SK-N-SH (cell line): ENCODE data around the gene UBE2C. TPM values are rescaled to one million over a fixed set of nuclear protein-coding genes. Genes with fewer than 3 reads are reported as not detected.

Experiments used
- CTCF ChIA-PET: fragments of 300-600, 350-600 bp; formaldehyde crosslinking; extraction: SDS; loops from one replicate; lab custom pipeline; 2021; lab: Yijun Ruan, JAX
- POLR2A ChIA-PET: fragments of 350-600 bp; sonication (Branson Sonifier 250); formaldehyde crosslinking; extraction: SDS; loops from one replicate; lab custom pipeline; 2020; ENCODE audit warnings: antibody characterized with exemption, inconsistent platforms; lab: Yijun Ruan, JAX
- DNase-seq: peaks from one replicate; pipeline ENCODE4 v3.0.0; 2012
- H2AFZ ChIP-seq: fragments of 200-600 bp; sonication (generic); 2 replicates; pipeline ENCODE4 v1.8.1; 2016; ENCODE audit warnings: antibody characterized with exemption, mild to moderate bottlenecking, low read depth
- H3F3A ChIP-seq: fragments of 200-600 bp; sonication (generic); replicated peaks from 2 replicates; pipeline ENCODE3; 2016; ENCODE audit warnings: antibody characterized with exemption, mild to moderate bottlenecking; ENCODE audit not compliant: insufficient read depth
- H3K27ac ChIP-seq, 2 experiments: fragments of 200-500 bp in 1 of 2; fragments of 200-600 bp in 1 of 2; sonication (Bioruptor generic) in 1 of 2; sonication (generic), shearing (Covaris generic) in 1 of 2; 2 replicates each; pipeline versions ENCODE4 v1.5.1 to v1.6.1; 2014 to 2016; ENCODE audit warnings: low read depth in 2 of 2, inconsistent platforms in 1 of 2, low read length in 1 of 2, mild to moderate bottlenecking in 1 of 2, mixed read lengths in 1 of 2
- H3K27me3 ChIP-seq: fragments of 200-600 bp; sonication (generic), shearing (Covaris generic); 2 replicates; pipeline ENCODE4 v1.6.1; 2016; ENCODE audit warnings: mixed run types; ENCODE audit not compliant: insufficient read depth
- H3K36me3 ChIP-seq, 2 experiments: fragments of 200-500 bp in 1 of 2; fragments of 200-600 bp in 1 of 2; sonication (Bioruptor generic) in 1 of 2; sonication (generic) in 1 of 2; replicated peaks in 1 of 2; 2 replicates each; pipeline versions ENCODE3 to v1.5.1; 2014 to 2016; ENCODE audit warnings: low read length in 1 of 2, mild to moderate bottlenecking in 1 of 2; ENCODE audit not compliant: insufficient read depth in 2 of 2, control insufficient read depth in 1 of 2
- H3K4me1 ChIP-seq, 2 experiments: fragments of 200-500 bp in 1 of 2; fragments of 200-600 bp in 1 of 2; sonication (Bioruptor generic) in 1 of 2; sonication (generic), shearing (Covaris generic) in 1 of 2; 2 replicates each; pipeline versions ENCODE4 v1.5.1 to v1.6.1; 2014 to 2016; ENCODE audit warnings: low read depth in 1 of 2, low read length in 1 of 2, mixed run types in 1 of 2; ENCODE audit not compliant: insufficient read depth in 2 of 2, control insufficient read depth in 1 of 2
- H3K4me2 ChIP-seq: fragments of 200-600 bp; sonication (generic), shearing (Covaris generic); 2 replicates; pipeline ENCODE4 v1.6.1; 2017; ENCODE audit warnings: mixed run types
- H3K4me3 ChIP-seq, 2 experiments: fragments of 200-500 bp in 1 of 2; fragments of 200-600 bp in 1 of 2; sonication (Bioruptor generic) in 1 of 2; sonication (generic), shearing (Covaris generic) in 1 of 2; 2 replicates each; pipeline versions ENCODE4 v1.5.1 to v1.8.1; 2014 to 2016; ENCODE audit warnings: low read depth in 2 of 2, inconsistent platforms in 1 of 2, low read length in 1 of 2, mild to moderate bottlenecking in 1 of 2, mixed read lengths in 1 of 2, moderate library complexity in 1 of 2
- H3K79me2 ChIP-seq: fragments of 200-600 bp; sonication (generic); 2 replicates; pipeline ENCODE4 v1.8.1; 2017; ENCODE audit warnings: mild to moderate bottlenecking; ENCODE audit not compliant: insufficient read depth
- H3K9ac ChIP-seq: fragments of 200-600 bp; sonication (generic); 2 replicates; pipeline ENCODE4 v1.6.1; 2017; ENCODE audit warnings: mixed run types
- H3K9me2 ChIP-seq: fragments of 200-600 bp; sonication (generic); 2 replicates; pipeline ENCODE4 v1.6.1; 2017; ENCODE audit warnings: mixed run types
- H3K9me3 ChIP-seq: fragments of 200-600 bp; sonication (generic); 2 replicates; pipeline ENCODE4 v1.6.1; 2017; ENCODE audit warnings: mixed run types, mild to moderate bottlenecking, moderate library complexity
- H4K20me1 ChIP-seq: fragments of 200-600 bp; sonication (generic); 2 replicates; pipeline ENCODE4 v1.6.1; 2017; ENCODE audit warnings: mild to moderate bottlenecking, mixed run types; ENCODE audit not compliant: insufficient read depth
- ELF1 ChIP-seq: IDR thresholded peaks from 2 replicates; pipeline ENCODE4 v1.4.0; 2012
- FOSL2 ChIP-seq: IDR thresholded peaks from 2 replicates; pipeline ENCODE4 v1.4.0; 2012; ENCODE audit warnings: low read depth, mild to moderate bottlenecking, moderate library complexity, borderline replicate concordance
- GABPA ChIP-seq: IDR thresholded peaks from 2 replicates; pipeline ENCODE4 v1.4.0; 2012; ENCODE audit warnings: low read depth, mild to moderate bottlenecking
- MEF2A ChIP-seq: IDR thresholded peaks from 2 replicates; pipeline ENCODE4 v1.4.0; 2012; ENCODE audit warnings: low read depth, borderline replicate concordance
- POLR2AphosphoS5 ChIP-seq: IDR thresholded peaks from 2 replicates; pipeline ENCODE4 v1.6.1; 2012; ENCODE audit warnings: low read depth, low read length
- RFX5 ChIP-seq: IDR thresholded peaks from 2 replicates; pipeline ENCODE4 v1.6.1; 2012; ENCODE audit warnings: mild to moderate bottlenecking, improper control_type of control experiment, low read length
- RXRA ChIP-seq: IDR thresholded peaks from 2 replicates; pipeline ENCODE4 v1.4.0; 2012; ENCODE audit warnings: low read depth, mild to moderate bottlenecking, borderline replicate concordance
- TAF1 ChIP-seq: IDR thresholded peaks from 2 replicates; pipeline ENCODE4 v1.6.1; 2012; ENCODE audit warnings: low read depth, mild to moderate bottlenecking, low read length, moderate library complexity, borderline replicate concordance
- USF1 ChIP-seq: IDR thresholded peaks from 2 replicates; pipeline ENCODE4 v1.4.0; 2012; ENCODE audit warnings: low read depth, borderline replicate concordance
- WGBS: methylation state at CpG from one replicate; pipeline ENCODE4 v1.1.6; 2017; ENCODE audit warnings: low lambda C conversion rate; 5-methylcytosine and 5-hydroxymethylcytosine counted together
- polyA plus RNA-seq, 3 experiments: library from polyadenylated mRNA; depleted of rRNA; stranded (reverse); fragments of >200 nt; gene quantifications; 2 replicates each; pipeline ENCODE4 v1.2.3, GENCODE V29; 2012
- TF ChIP-seq, protein P1 (sequence below): fragments of 150-350 bp; IDR thresholded peaks from 2 replicates; pipeline ENCODE4 v1.6.1; 2016; ENCODE audit warnings: mild to moderate bottlenecking, low read depth, low read length

Gene UBE2C
- polyA plus RNA-seq, 1 of the 3 experiments (the other 2 are of a cell fraction): 115 TPM

DNA sequence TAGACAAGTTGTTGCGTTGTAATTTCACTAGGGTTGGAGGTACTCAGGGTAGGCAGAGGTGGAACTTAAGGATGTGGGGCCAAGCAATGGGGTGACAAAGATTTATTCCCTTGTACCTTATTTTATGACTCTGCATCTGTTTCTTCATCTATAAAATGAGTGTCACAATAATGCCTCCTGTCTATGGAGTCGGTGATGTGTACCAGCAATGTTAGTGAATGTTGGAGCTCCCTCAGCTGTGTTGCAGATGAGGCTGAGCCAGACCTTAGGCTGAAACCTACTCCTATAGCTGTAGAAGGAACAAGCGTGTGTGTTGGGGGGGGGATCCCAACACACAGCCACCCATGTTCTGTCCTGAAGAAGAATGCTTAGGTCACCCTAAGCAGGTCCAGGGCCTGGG, 4.5 kb downstream of the UBE2C start:
- no peak overlapping the region for H2AFZ ChIP-seq
- H3K4me3 ChIP-seq: no peak overlapping the region
- 98% methylated on average over 3 of the region's 3 CpGs for WGBS
- peaks cover 25% of the 10 kb centered on the region for H3F3A ChIP-seq
- peaks cover 33% of the 10 kb centered on the region for H3K79me2 ChIP-seq
- DNase-seq: no peak
- peaks cover 2 to 10% of the 10 kb centered on the region in 2 experiments for H3K36me3 ChIP-seq
- H3K27ac ChIP-seq: no peak overlapping the region
- H3K27me3 ChIP-seq: no peaks in the 10 kb centered on the region
- TF ChIP-seq RXRA: no peak
- no peak for TF ChIP-seq MEF2A
- no peak for TF ChIP-seq FOSL2
- no peak for TF ChIP-seq ELF1
- TF ChIP-seq USF1: no peak
- no peak for TF ChIP-seq TAF1
- TF ChIP-seq, protein P1, sequence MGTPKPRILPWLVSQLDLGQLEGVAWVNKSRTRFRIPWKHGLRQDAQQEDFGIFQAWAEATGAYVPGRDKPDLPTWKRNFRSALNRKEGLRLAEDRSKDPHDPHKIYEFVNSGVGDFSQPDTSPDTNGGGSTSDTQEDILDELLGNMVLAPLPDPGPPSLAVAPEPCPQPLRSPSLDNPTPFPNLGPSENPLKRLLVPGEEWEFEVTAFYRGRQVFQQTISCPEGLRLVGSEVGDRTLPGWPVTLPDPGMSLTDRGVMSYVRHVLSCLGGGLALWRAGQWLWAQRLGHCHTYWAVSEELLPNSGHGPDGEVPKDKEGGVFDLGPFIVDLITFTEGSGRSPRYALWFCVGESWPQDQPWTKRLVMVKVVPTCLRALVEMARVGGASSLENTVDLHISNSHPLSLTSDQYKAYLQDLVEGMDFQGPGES: no peak
- no peak for TF ChIP-seq GABPA
- no peaks in the 10 kb centered on the region for H3K9me2 ChIP-seq
- H3K4me1 ChIP-seq: peaks cover 0 to 11% of the 10 kb centered on the region in 2 experiments; a peak in 1 of 4 replicates
- H4K20me1 ChIP-seq: no peaks in the 10 kb centered on the region
- H3K4me2 ChIP-seq: no peak overlapping the region
- ChIA-PET CTCF (interaction anchor here (1.0 to 2.4 kb wide), 4 partner anchors 9 to 73 kb away, joined by 3 to 11 read pairs (median 4); no protein-coding TSS in a partner anchor), POLR2A (interaction anchor here (0.6 kb wide), 2 partner anchors 9 to 410 kb away, joined by 3 read pairs; no protein-coding TSS in a partner anchor)
- no peak overlapping the region for H3K9ac ChIP-seq
- no peaks in the 10 kb centered on the region for H3K9me3 ChIP-seq

DNA sequence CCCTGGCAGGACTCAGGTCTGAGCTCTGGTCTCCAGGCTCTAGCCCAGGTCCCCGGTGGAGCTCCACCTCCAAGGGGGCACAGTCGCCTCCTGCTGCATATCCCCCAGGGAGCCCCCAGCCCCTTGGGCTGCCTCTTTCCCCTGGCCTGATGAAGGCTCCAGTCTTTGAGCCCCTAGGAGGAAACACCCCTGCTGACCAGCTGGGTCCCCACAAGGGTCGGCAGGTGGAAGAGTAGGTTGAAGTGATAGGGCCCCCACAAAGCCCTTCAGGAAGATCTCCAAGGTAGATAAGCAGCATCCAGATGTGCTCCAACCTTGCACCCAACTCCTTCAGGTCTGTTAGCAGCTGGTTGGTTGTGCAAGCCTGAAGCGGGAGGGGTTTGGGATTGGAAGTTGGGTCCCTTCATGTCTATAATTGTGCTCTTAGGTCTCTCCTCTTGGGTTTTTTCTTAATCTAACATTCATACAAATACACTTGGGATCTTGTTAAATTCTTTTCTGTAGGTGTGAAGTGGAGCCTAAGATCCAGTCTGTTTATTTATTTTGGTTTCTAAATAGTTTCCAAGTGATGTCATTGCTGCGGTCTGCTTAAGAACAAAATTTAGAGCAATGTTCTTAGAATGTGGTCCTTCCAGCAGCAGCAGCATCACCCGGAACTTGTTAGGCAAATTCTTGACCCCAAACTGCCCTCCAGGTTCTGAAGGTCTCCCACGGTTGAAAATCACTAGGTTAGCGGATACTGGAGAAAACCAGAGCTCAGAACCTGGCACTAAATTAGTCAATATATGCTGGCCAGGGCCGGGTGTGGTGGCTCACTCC, 5.1 kb downstream of the UBE2C start:
- H2AFZ ChIP-seq: no peak overlapping the region
- no peak overlapping the region for H3K9ac ChIP-seq
- no peak overlapping the region for H3K4me3 ChIP-seq
- H3K27ac ChIP-seq: no peak overlapping the region
- H3K79me2 ChIP-seq: peaks cover 32% of the 10 kb centered on the region
- no peaks in the 10 kb centered on the region for H3K9me2 ChIP-seq
- ChIA-PET POLR2A (no interaction called here), CTCF (interaction anchor here (1.0 to 2.4 kb wide), 4 partner anchors 9 to 72 kb away, joined by 3 to 11 read pairs (median 4); no protein-coding TSS in a partner anchor)
- no peaks in the 10 kb centered on the region for H3K27me3 ChIP-seq
- peaks cover 2 to 10% of the 10 kb centered on the region in 2 experiments for H3K36me3 ChIP-seq
- H3K9me3 ChIP-seq: no peaks in the 10 kb centered on the region
- DNase-seq: no peak
- peak; percentile 24; the same call in 1 of the 2 replicates for TF ChIP-seq POLR2AphosphoS5
- no peak for TF ChIP-seq RFX5
- no peak overlapping the region for H3K4me2 ChIP-seq
- H4K20me1 ChIP-seq: no peaks in the 10 kb centered on the region
- 87% methylated on average over 8 of the region's 9 CpGs for WGBS
- peaks cover 0 to 11% of the 10 kb centered on the region in 2 experiments; a peak in 1 of 4 replicates for H3K4me1 ChIP-seq
- peaks cover 25% of the 10 kb centered on the region for H3F3A ChIP-seq
